NB4 (cell line): ENCODE measurements around the gene OR2Z1.

Source experiments
- DNase-seq: peaks from one replicate; pipeline ENCODE4 v3.0.0; 2010; ENCODE audit warnings: low read depth
- H3K4me3 ChIP-seq: one replicate; pipeline ENCODE4 v1.5.1; 2011; ENCODE audit warnings: mild to moderate bottlenecking, low read depth, low read length, moderate library complexity
- CTCF ChIP-seq: IDR thresholded peaks from one replicate; pipeline ENCODE4 v1.5.1; 2012; ENCODE audit warnings: low read depth, low read length
- MYC ChIP-seq: IDR thresholded peaks from 2 replicates; pipeline ENCODE4 v1.6.1; 2011; ENCODE audit warnings: low read depth, low read length
- POLR2A ChIP-seq: IDR thresholded peaks from 2 replicates; pipeline ENCODE4 v1.6.1; 2011; ENCODE audit warnings: mild to moderate bottlenecking; ENCODE audit not compliant: insufficient read length; ENCODE audit errors: extremely low read depth
- TF ChIP-seq, protein P1 (sequence below): IDR thresholded peaks from 2 replicates; pipeline ENCODE4 v1.6.1; 2011; ENCODE audit warnings: low read depth, low read length

OR2Z1 gene

DNA sequence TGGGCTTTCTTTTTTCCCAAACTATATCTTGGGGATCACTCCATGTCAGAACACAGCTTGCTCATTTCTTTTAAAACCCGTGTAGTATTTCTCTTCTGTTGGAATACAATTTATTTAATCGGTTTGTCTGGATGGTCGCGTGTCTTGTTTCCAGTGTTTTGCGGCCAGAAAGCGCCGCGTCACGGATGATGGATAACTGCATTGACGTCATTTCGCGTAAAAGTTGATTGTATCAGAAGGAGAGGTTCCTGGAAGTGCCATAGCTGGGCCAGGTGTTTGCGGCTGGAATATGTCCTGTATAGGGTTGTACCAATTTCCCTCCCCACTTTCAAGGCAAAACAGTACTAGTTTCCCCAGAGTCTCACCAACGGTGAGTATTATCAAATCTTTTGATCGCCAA, 32.5 kb upstream of the OR2Z1 start:
- no peak overlapping the region for H3K4me3 ChIP-seq
- TF ChIP-seq POLR2A (no peak), MYC (no peak), CTCF (no peak)
- TF ChIP-seq, protein P1, sequence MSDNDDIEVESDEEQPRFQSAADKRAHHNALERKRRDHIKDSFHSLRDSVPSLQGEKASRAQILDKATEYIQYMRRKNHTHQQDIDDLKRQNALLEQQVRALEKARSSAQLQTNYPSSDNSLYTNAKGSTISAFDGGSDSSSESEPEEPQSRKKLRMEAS: no peak
- no peak for DNase-seq

- H3K4me3 ChIP-seq: no peak overlapping the region
- no peak for DNase-seq
- TF ChIP-seq POLR2A (no peak), MYC (no peak), CTCF (no peak)
- TF ChIP-seq, protein P1: no peak
These were observed 30.5 kb upstream of the OR2Z1 start for GRCh38 chr19:8690753-8691539.

DNA sequence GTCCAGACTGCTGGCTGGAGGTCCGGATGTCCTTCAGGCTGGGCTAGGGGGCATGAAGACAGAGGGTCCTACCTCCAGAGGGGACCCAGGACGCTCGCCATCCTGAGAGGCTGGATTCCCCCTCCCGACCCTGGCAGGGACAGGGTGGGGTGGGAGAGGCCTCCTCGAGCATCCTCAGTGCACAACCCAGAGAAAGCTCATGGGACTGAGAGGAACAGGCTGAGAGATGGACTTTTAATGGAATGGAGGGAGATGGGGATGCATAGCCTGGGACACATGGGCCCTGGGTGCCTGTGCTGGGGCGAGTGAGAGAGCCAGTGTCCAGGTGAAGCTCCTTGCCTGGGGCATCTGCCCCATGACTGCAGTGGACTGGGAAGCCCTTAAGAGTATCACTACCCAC, 25.9 kb upstream of the OR2Z1 start:
- DNase-seq: no peak
- H3K4me3 ChIP-seq: no peak overlapping the region
- no peak for TF ChIP-seq MYC
- TF ChIP-seq, protein P1: no peak
- no peak for TF ChIP-seq POLR2A
- no peak for TF ChIP-seq CTCF

DNA sequence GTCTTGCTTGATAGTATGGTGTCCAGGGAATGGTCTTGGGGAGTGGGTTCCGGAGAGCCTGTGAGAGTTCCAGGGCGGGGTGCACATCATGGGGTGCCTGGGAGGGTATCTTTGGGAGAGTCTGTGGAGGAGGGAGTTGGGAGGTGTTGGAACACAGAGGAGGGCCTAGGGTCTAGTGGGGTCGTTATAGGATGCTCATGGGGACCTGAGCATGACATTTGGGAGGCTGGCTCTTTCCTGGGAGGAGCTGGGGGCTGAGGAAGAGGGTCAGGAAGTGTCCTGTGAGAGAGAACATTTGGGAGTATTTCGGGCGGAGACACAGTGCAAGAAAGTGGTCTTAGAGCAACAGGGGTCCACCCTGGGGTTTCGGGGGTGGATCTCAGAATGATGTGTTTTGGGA, 25.5 kb upstream of the OR2Z1 start:
- no peak for TF ChIP-seq MYC
- no peak for TF ChIP-seq POLR2A
- no peak for TF ChIP-seq CTCF
- TF ChIP-seq, protein P1: no peak
- no peak for DNase-seq
- H3K4me3 ChIP-seq: no peak overlapping the region

GRCh38 chr19:8696993-8697392, 24.4 kb upstream of the OR2Z1 start:
- no peak for DNase-seq
- no peak overlapping the region for H3K4me3 ChIP-seq
- TF ChIP-seq POLR2A (no peak), MYC (no peak), CTCF (no peak)
- TF ChIP-seq, protein P1: no peak
